Heart left ventricle (tissue), 16 donors: ENCODE measurements around the gene SETBP1. TPM values are rescaled to one million over a fixed set of nuclear protein-coding genes. Genes with fewer than 3 reads are reported as not detected.

Experiments
- ATAC-seq, 4 donors: fragments of 200-7000 bp; cut with Tn5 transposase; one replicate each; pipeline ENCODE4 v1.9.1; 2020 to 2022; ENCODE audit warnings: moderate library complexity in 4 of 4, mild to moderate bottlenecking in 3 of 4, moderate number of reproducible peaks in 1 of 4
- DNase-seq, 5 donors: peaks; one replicate each; pipeline ENCODE4 v3.0.0-alpha.2; 2020
- H3K27ac ChIP-seq, 12 donors: fragments of 200-600 bp; sonication (generic) in 4 of 12; one replicate each; pipeline versions ENCODE4 v1.5.0 to v1.8.0; 2016 to 2022; ENCODE audit warnings: mild to moderate bottlenecking in 2 of 12
- H3K27me3 ChIP-seq, 9 donors: fragments of 200-600 bp; sonication (generic) in 2 of 9; one replicate each; pipeline versions ENCODE4 v1.5.1 to v1.8.0; 2016 to 2022; ENCODE audit warnings: mild to moderate bottlenecking in 3 of 9
- H3K36me3 ChIP-seq, 9 donors: fragments of 200-600 bp; sonication (generic) in 2 of 9; one replicate each; pipeline versions ENCODE4 v1.5.0 to v1.8.0; 2018 to 2022; ENCODE audit warnings: mild to moderate bottlenecking in 2 of 9
- H3K4me1 ChIP-seq, 12 donors: fragments of 200-600 bp; sonication (generic) in 4 of 12; one replicate each; pipeline versions ENCODE4 v1.5.0 to v1.8.0; 2016 to 2022; ENCODE audit warnings: mild to moderate bottlenecking in 3 of 12
- H3K4me3 ChIP-seq, 12 donors: fragments of 200-600 bp; sonication (generic) in 4 of 12; one replicate each; pipeline versions ENCODE4 v1.5.0 to v1.8.0; 2017 to 2022; ENCODE audit warnings: mild to moderate bottlenecking in 9 of 12, moderate library complexity in 4 of 12
- H3K9me3 ChIP-seq, 12 donors: fragments of 200-600 bp; sonication (generic) in 4 of 12; one replicate each; pipeline versions ENCODE4 v1.5.0 to v1.8.0; 2016 to 2022; ENCODE audit warnings: mild to moderate bottlenecking in 1 of 12
- CTCF ChIP-seq, 12 donors: fragments of 200-600 bp; sonication (generic) in 4 of 12; IDR thresholded peaks; one replicate each; pipeline versions ENCODE4 v1.5.0 to v1.8.0; 2018 to 2022; ENCODE audit warnings: antibody characterized with exemption in 12 of 12, mild to moderate bottlenecking in 5 of 12
- POLR2A ChIP-seq, 2 donors: fragments of 450-650 bp; IDR thresholded peaks; one replicate each; pipeline ENCODE4 v1.6.1; 2017; ENCODE audit warnings: antibody characterized with exemption in 2 of 2, mild to moderate bottlenecking in 2 of 2, moderate library complexity in 2 of 2
- WGBS, 4 donors: extraction: QIAGEN DNeasy Blood & Tissue Kit in 2 of 4; methylation state at CpG; one replicate each; pipeline versions ENCODE4 v1.1.5 to v1.1.7; 2013 to 2018; 5-methylcytosine and 5-hydroxymethylcytosine counted together
- intact Hi-C, 10 donors: fragments of 100-400 bp; cut with DNase I; formaldehyde crosslinking; loops; one replicate each; pipeline versions ENCODE4 v1.11.1 to v1.14.2; 2022
- polyA plus RNA-seq, 2 donors: library from polyadenylated mRNA; stranded (reverse); fragments of 200-250 nt; gene quantifications; one replicate each; pipeline ENCODE4 v1.2.3, GENCODE V29; 2013
- total RNA-seq, 9 donors: library from RNA; depleted of rRNA in 2 of 9; stranded (reverse); fragments of >200 nt in 2 of 9; fragmentation: NEBNext Ultra II Directional in 3 of 9; extraction: Animal tissue kit (Norgen Biotek cat#: 25700) in 3 of 9; gene quantifications; one replicate each; pipeline versions ENCODE4 v1.1.0 to v1.2.4, GENCODE V29; 2016 to 2023
- donor health status: ischemic (EF 13 %, LVEDD 7.1; RV severe dilation, severe dysfunction).
- donor health status: healthy with polysubstance abuse.
- donor health status: DM: no; HTN: yes; CAD: no.
- donor health status: DM: no; HTN: no; CAD: no.
- donor health status: ischemic (EF 25% LVEDD 6.9; RV normal size, moderate dysfunction).
- donor health status: ischemic (EF 25% LVEDD 5.7; RV mildly dilated, moderate dysfunction).
- donor health status: healthy.
- donor health status: DM: yes; HTN: yes; CAD: no.
- donor health status: ischemic (EF 35%, LVEDD 5.7; RV mildly dilated, moderate dysfunction).
- donor health status: nonischemic (EF 11% LVEDD 7.7; RV severe dilation, severe dysfunction).
- donor health status: DM: yes; HTN: yes; CAD: no.
- donor health status: PGD.
- donor health status: ischemic (EF 29% LVEDD 5.4; RV normal size, mild dysfunction).
- donor health status: nonischemic (EF 23%, LVEDD 6.1; RV moderate dilation, normal function).

SETBP1 gene
- total and polyA plus RNA-seq, 11 donors = 1.2 to 10.6 (median 5.5) TPM

- Histone ChIP-seq H3K4me1 (peaks cover 5 to 47% (median 32%) of the 10 kb centered on the region in 12 donors), H3K27ac (no peak overlapping the region), H3K9me3 (no peaks in the 10 kb centered on the region), H3K36me3 (no peaks in the 10 kb centered on the region), H3K4me3 (peak overlapping the region in 1 of 12 donors; percentile 20), H3K27me3 (peaks cover 0 to 5% (median 0%) of the 10 kb centered on the region in 9 donors)
- no peak for ATAC-seq
- intact Hi-C loops = loop anchor here in 2 of 10 donors (5.0 to 10.0 kb wide), 2 partner anchors 101 to 104 kb away; partner anchors contain the start of gene SETBP1 (in 2 of the 2)
- TF ChIP-seq POLR2A (IDR thresholded peaks at IDR 0.05) (no peak), CTCF (IDR thresholded peaks at IDR 0.05) (no peak)
- DNase-seq = no peak
These were observed 105.6 kb downstream of the SETBP1 start for GRCh38 chr18:44786257-44786656.

DNA sequence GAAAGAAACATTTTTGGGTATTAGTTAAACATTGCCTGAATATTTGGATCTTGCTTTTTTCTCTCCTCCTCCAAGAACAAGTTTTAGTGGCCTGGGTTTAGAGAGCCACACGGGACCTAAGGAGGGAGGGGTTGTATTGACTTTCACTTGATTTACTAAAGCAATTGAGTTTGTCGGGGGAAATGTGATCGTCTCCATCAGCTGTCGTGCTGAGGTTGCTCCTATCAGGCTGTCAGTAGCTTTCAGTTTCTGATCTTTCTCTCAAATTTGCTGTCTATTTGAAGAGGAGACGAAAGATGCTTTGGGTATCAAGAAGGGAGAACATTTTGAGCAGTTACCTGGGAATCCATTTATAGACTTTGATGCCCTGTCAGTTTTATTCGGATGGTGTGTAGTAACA, 106.0 kb downstream of the SETBP1 start:
- peak overlapping the region in 1 of 12 donors; percentile 20 for H3K4me3 ChIP-seq
- TF ChIP-seq CTCF (IDR thresholded peaks at IDR 0.05) (no peak), POLR2A (IDR thresholded peaks at IDR 0.05) (no peak)
- DNase-seq (no peak), ATAC-seq (no peak)
- WGBS, 4 donors = 67 to 86% (median 82%) methylated on average over 6 of the region's 6 CpGs
- H3K27ac ChIP-seq = peak overlapping the region in 1 of 12 donors; percentile 34
- no peaks in the 10 kb centered on the region for H3K9me3 ChIP-seq
- H3K27me3 ChIP-seq = peaks cover 0 to 4% (median 0%) of the 10 kb centered on the region in 9 donors
- H3K4me1 ChIP-seq = peaks cover 5 to 47% (median 33%) of the 10 kb centered on the region in 12 donors
- no peaks in the 10 kb centered on the region for H3K36me3 ChIP-seq
- intact Hi-C loops = loop anchor here in 2 of 10 donors (5.0 to 10.0 kb wide), 2 partner anchors 102 to 104 kb away; partner anchors contain the start of gene SETBP1 (in 2 of the 2)

DNA sequence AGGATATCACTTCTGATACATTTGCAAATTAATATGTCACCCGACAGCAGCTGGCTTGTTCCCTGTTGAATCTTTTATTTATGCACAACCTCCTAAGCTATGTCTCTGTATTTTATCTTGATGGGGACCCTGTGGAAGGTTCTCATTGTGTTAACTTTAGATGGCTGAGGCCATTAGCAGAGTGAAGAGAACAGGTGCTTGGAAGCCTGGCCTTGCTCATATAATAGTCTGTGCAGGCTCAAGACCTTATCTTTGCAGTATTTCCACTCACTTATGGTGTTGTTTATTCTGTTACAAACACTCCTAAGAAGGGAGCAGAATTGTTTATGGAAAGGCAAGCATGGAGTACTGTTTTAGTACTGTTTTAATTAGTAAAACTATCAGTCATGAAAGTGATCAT, 107.6 kb downstream of the SETBP1 start:
- TF ChIP-seq CTCF (IDR thresholded peaks at IDR 0.05) (no peak), POLR2A (IDR thresholded peaks at IDR 0.05) (no peak)
- H3K4me3 ChIP-seq = no peak overlapping the region
- WGBS, 4 donors = 93 to 100% (median 97%) methylated on average over 1 of the region's 1 CpG
- H3K4me1 ChIP-seq = peaks cover 11 to 47% (median 40%) of the 10 kb centered on the region in 12 donors
- H3K9me3 ChIP-seq = no peaks in the 10 kb centered on the region
- no peak for ATAC-seq
- H3K36me3 ChIP-seq = no peaks in the 10 kb centered on the region
- H3K27ac ChIP-seq = peak overlapping the region in 1 of 12 donors; percentile 81
- intact Hi-C loops = loop anchor here in 3 of 10 donors (2.0 to 10.0 kb wide), 3 partner anchors 104 to 108 kb away; partner anchors contain the start of gene SETBP1 (in 3 of the 3)
- H3K27me3 ChIP-seq = no peaks in the 10 kb centered on the region
- DNase-seq = no peak

GRCh38 chr18:44789710-44790109, 109.0 kb downstream of the SETBP1 start:
- Histone ChIP-seq H3K27ac (peak overlapping the region in 11 of 12 donors; percentile 11 to 81 (median 67)), H3K9me3 (no peaks in the 10 kb centered on the region), H3K36me3 (no peaks in the 10 kb centered on the region), H3K4me1 (peaks cover 11 to 56% (median 46%) of the 10 kb centered on the region in 12 donors), H3K27me3 (no peaks in the 10 kb centered on the region), H3K4me3 (no peak overlapping the region)
- ATAC-seq (peak; percentile 50 to 81 (median 66)), DNase-seq (peak in 3 of 5 donors; percentile 32 to 45 (median 43))
- intact Hi-C loops = loop anchor here in 5 of 10 donors (2.0 to 10.0 kb wide), 6 partner anchors 38 to 109 kb away; partner anchors contain the start of gene SETBP1 (in 4 of the 5)
- WGBS, 4 donors = 29 to 58% (median 36%) methylated on average over 4 of the region's 4 CpGs
- TF ChIP-seq CTCF (IDR thresholded peaks at IDR 0.05) (no peak), POLR2A (IDR thresholded peaks at IDR 0.05) (peak in 1 of 2 donors; percentile 44)
